Measurements from ENCODE around the gene FGD6.

Gene FGD6

DNA sequence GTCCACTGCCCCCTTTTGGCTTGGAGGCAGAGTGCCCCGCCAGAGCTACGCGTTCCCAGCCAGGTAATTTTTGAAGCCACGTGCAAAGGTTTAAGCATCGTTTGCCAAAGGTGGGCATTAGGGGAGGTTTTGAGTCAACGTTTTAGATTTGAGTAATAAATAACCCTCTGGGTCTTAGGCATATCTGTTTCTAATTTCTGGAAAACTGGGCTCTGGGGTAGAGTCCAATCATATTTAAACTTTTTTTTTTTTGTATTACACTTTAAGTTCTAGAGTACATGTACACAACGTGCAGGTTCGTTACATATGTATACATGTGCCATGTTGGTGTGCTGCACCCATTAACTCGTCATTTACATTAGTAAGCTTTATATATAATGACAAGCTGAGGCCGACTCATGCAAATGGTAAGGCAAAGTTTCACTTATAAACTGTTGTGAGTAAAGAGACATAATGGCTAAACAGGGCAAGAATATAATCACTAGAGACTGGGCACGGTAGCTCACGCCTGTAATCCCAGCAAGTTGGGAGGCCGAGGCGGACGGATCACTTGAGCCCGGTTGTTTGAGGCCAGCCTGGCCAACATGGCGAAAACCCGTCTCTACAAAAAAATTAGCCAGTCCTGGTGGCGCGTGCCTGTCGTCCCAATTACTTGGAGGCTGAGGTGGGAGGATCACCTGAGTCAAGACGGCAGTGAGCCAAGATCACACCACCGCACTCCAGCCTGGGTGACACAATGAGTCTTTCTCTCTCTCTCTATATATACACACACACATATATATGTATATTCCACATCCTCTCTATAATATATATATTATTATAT lies 143.4 kb downstream of the FGD6 start:
- no peak for DNase-seq

DNA sequence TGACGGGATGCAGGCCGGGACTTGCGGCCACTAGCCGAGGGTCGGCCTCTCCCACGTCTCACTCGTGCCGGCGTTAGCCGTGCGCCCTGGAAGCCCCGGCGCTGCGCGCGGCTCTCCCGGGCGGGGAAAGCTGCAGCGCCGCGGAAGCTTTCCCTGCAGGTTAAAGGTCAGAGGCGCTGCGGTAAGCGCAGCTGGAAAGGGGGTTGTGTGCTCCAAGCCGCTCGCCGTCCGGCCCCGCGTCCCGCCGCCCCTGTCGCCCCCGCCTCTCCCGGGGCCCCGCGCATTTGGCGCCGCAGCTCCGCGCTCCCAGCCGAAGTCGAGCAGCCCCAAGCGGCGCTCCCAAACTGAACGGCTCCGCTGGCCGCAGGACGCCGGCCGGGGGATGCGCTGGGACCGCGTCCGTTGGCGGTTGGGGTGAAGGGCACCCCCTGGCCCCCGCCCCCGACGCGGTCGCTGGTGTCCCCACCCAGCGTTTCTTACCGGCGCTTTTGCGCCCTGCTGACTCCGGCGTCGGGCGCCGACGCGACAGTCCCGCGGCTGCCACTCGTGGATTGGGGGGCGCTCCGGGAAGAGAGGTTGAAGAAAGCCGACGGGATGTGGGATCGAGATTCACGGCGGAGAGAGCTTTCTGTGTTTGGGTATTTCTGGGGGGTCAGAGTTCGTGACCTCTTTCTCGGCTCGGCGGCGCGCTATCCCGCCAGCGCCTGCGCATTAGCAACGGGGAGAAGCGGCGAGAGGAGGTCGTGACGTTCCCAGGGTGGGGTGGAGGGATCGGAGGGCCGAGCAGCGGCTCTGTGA lies 144.2 kb downstream of the FGD6 start, which contains the start of gene NR2C1:
Gene NR2C1, minus strand, starts transcription at position 719 of the 798 bp plus-strand sequence. CDS start 6,234 bp downstream, outside the sequence.
- peak; percentile 95 for DNase-seq

DNA sequence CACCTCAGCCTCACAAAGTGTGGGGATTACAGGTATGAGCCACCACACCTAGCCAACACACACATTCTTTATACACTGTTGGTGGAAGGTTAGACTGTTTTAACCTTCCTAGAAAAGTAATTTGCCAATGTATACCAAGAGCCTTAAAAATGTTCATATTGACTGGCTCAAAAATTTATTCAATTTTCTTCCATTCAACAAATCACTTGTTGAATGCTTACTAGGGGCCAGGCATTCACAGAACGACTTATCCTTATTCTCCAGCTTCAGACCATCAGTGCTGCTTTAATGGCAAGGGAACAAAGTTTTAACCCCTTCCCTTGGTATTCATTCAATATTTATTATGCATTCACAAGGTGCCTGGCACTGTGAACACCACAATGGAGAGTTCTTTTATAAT lies 146.9 kb downstream of the FGD6 start:
- no peak for DNase-seq

DNA sequence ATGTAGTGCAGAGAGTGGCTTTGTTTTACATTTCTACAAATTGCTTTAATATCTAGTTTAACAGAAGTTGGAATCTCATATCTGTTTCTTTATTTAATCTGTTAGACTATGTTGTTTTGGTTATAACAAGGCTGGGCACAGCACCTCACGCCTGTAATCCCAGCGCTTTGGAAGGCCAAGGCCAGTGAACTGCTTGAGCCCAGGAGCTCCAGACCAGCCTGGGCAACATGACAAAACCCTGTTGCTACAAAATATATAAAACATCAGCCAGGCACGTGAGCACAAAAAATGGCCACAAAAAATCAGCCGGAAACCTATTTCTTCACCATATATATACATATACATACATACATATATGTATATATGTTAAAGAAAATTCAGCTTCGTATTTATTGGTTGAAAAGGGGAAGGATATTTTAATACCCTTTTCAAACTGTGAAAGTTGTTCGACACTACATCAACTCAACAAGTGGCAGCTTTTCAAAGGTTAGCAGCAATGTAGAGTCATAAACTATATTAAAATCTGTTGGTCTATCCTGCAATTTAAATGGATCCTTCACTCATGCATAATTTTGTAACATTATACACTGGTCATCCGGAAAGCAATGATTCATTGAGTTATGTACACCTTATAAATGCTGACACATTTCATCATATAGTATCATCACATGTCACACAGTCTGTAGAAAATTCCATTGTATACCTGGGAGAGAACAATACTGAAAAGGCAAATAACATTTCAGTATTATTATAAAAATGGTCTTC lies 151.0 kb downstream of the FGD6 start:
- no peak for DNase-seq

DNA sequence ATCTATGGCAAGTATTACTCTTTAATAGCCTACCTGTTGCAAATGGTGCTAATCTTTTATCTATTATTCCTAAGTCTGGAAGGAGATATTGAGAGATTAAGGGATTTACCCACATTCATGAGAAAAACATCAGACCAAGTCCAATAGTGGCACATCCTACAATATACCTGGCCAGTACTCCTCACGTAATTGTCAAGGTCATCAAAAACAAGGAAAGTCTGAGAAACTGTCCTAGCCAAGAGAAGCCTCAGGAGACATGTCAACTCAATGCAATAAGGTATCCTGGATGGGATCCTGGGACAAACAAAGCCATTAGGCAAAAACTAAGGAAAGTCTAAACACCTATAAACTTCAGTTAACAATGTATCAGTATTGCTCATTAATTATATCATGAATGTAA lies 156.3 kb downstream of the FGD6 start:
- DNase-seq: no peak

DNA sequence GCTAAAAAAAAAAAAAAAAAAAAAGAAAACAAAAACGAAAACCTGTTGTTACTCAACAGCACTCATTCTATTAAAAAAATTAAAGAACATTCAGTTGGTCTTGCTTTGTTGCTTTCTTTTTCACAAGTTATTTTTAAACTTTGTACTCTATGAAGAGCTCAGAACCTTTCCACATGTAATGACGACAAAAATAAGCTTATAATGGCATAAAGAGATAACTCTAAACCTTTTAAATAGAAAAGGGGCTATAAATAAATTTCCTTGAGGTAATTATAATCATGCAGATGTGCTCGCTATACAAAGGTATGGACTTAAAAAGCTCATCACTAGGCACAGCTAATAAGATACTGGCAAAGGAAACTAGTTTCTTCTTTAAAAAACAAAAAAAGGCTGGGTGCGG lies 157.3 kb downstream of the FGD6 start:
- DNase-seq: no peak

DNA sequence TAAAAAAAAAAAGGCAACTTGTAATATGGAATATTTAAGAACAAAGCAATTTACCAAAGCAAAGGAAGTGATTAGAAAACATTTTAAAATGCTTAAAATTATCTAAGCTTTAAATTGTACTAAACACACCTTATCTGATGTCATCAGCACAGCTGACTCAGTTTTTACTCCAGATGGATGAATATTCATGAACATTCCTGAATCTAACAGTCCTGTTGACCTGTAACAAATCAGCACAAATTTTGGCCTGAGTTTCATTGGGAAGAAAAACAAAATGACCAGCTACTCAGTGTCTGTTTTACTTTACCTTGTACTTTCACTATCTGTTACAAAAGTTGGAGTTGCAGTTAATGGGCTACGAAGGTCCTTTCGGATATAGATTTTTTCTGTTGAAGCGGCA lies 159.8 kb downstream of the FGD6 start:
- no peak for DNase-seq

DNA sequence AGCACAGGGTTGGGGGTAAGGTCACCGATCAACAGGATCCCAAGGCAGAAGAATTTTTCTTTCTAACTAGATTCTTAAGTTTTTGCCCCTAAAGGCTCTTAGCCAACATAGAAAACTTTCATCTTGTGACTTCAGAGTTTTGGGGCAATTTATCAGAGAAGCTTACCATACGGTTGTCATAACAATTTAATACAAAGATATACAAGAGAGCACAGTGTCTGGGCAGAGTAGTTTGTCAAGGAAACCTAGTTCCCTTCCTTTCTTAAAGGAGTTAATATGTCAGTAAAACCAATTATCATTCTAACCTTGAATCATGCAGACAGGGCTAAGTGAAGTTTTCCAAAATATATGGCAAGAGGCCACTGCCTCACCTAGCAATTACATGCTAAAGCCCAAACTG lies 162.2 kb downstream of the FGD6 start:
- DNase-seq: no peak

DNA sequence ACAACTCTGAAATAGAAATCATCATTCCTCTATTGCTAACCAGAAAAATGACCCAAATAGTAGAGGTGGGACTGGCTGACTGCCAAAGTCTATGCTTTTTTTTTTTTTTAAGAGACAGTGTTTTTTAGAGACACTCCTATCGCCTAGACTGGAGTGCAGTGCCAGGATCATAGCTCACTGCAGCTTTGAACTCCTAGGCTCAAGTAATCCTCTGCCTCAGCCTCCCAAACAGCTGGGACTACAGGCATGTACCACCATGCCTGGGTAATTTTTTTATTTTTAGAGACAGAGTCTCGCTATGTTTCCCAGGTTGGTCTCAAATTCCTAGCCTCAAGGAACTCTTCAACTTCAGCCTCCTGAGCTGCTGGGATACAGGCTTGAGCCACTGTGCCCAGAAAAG lies 163.1 kb downstream of the FGD6 start:
- DNase-seq: no peak

DNA sequence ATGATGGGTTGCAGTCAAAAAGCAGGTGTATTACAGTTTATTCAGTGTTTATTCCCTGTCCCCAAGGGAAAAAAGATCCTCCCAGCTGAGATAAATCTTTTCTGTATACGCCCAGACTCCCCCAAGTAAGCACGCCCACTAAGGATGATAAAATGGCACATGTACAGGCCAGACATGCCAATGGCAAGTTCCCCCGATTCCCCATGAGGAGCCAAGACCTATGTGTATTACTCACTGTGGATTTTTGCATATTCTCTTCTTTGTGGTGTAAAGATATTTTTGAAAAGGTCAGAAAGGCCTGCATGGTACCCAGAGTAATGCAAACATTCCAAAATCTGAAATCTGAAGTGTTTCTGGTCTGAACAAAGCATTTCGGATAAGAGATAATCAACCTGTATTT lies 166.0 kb downstream of the FGD6 start:
- DNase-seq: no peak

DNA sequence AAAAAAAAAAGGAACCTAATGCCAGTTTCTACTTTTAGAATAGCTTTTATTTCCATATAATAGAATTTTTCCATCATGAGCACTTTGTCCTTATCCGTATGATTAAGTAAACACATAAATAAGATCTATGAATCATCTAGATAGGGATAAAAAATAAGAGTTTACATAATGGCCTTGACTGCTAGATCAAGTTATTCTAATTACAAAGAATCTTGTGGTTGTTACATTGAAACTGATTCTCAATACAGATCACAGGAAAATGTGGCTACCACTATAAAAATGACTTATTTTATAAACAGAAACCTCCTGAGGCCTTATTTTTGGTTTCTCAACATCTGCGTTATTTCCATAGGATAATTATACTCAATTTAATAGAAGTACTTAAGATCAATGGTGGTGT lies 179.4 kb downstream of the FGD6 start:
- no peak for DNase-seq

DNA sequence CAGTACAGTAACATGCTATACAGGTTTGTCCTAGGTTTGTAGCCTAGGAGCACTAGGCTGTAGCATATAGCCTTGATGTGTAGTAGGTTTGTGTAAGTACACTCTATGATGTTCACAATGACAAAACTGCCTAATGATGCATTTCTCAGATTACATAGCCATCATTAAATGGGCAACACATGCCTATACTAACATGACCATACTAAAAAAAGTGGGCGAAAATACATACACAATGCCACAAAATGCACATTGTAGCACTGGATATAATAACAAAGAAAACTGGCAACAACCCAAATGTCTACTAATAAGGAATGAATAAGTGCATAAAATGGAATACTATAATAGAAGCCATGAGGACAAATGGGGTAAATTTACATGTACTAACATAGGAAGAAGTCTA lies 182.5 kb downstream of the FGD6 start:
- no peak for DNase-seq

All from CD4-positive, alpha-beta T cell treated with Interleukin-10 for 1 hour (primary cell).